Loucy (cell line): Measurements from ENCODE around the gene ICA1L.

Source experiments
- H2AFZ ChIP-seq: fragments of 200-600 bp; sonication (generic); 2 replicates; pipeline ENCODE4 v1.6.0; 2016; ENCODE audit warnings: antibody characterized with exemption, mild to moderate bottlenecking, low read length, moderate library complexity
- H3F3A ChIP-seq: fragments of 200-600 bp; 2 replicates; pipeline ENCODE4 v1.6.0; 2016; ENCODE audit warnings: antibody characterized with exemption, low read depth, mild to moderate bottlenecking
- H3K27me3 ChIP-seq: fragments of 200-600 bp; sonication (generic); 2 replicates; pipeline ENCODE4 v1.6.1; 2014; ENCODE audit warnings: low read length, mild to moderate bottlenecking; ENCODE audit not compliant: insufficient read depth, poor library complexity, severe bottlenecking
- H3K36me3 ChIP-seq: fragments of 200-600 bp; sonication (generic); 2 replicates; pipeline ENCODE4 v1.6.1; 2016; ENCODE audit warnings: low read length; ENCODE audit not compliant: insufficient read depth
- H3K4me1 ChIP-seq: fragments of 200-600 bp; sonication (generic); 2 replicates; pipeline ENCODE4 v1.5.1; 2014; ENCODE audit warnings: low read length, mild to moderate bottlenecking; ENCODE audit not compliant: insufficient read depth, poor library complexity, severe bottlenecking
- H3K4me2 ChIP-seq: fragments of 200-600 bp; sonication (generic); 2 replicates; pipeline ENCODE4 v1.6.0; 2014; ENCODE audit warnings: antibody characterized with exemption, low read length, low read depth, mild to moderate bottlenecking; ENCODE audit not compliant: poor library complexity, severe bottlenecking
- H3K4me3 ChIP-seq: fragments of 200-600 bp; sonication (generic); 2 replicates; pipeline ENCODE4 v1.5.1; 2014; ENCODE audit warnings: low read length, mild to moderate bottlenecking, mixed read lengths; ENCODE audit not compliant: poor library complexity, severe bottlenecking
- H3K79me2 ChIP-seq: fragments of 200-600 bp; sonication (generic); 2 replicates; pipeline ENCODE4 v1.6.1; 2014; ENCODE audit warnings: low read length; ENCODE audit not compliant: insufficient read depth
- H3K9ac ChIP-seq: fragments of 200-600 bp; sonication (generic); 2 replicates; pipeline ENCODE4 v1.6.0; 2014; ENCODE audit warnings: mild to moderate bottlenecking, low read depth, low read length, moderate library complexity; ENCODE audit not compliant: poor library complexity, severe bottlenecking
- H3K9me2 ChIP-seq: fragments of 200-600 bp; sonication (generic); replicated peaks from 2 replicates; pipeline ENCODE4 v1.6.1; 2016; ENCODE audit warnings: low read depth, low read length, mixed read lengths
- H3K9me3 ChIP-seq: fragments of 200-600 bp; sonication (generic); 2 replicates; pipeline ENCODE4 v1.6.1; 2014; ENCODE audit warnings: mild to moderate bottlenecking, antibody characterized with exemption, low read length, low read depth; ENCODE audit not compliant: insufficient read depth
- H4K20me1 ChIP-seq: fragments of 200-600 bp; sonication (generic); 2 replicates; pipeline ENCODE4 v1.6.0; 2014; ENCODE audit warnings: antibody characterized with exemption, low read length, mild to moderate bottlenecking; ENCODE audit not compliant: insufficient read depth, poor library complexity, severe bottlenecking
- CTCF ChIP-seq: fragments of 200-600 bp; sonication (generic); conservative IDR thresholded peaks from 2 replicates; pipeline ENCODE4 v1.5.1; 2014; ENCODE audit warnings: mild to moderate bottlenecking, antibody characterized with exemption, low read length
- EZH2phosphoT487 ChIP-seq: fragments of 200-600 bp; IDR thresholded peaks from 2 replicates; pipeline ENCODE4 v1.6.1; 2018; ENCODE audit warnings: antibody characterized with exemption, mild to moderate bottlenecking, moderate library complexity, borderline replicate concordance

Gene ICA1L

GRCh38 chr2:202883987-202884675 lies 12.6 kb upstream of the ICA1L start:
- H3K4me2 ChIP-seq = no peak overlapping the region
- no peak overlapping the region for H2AFZ ChIP-seq
- no peaks in the 10 kb centered on the region for H3K9me2 ChIP-seq
- H3K79me2 ChIP-seq = no peaks in the 10 kb centered on the region
- no peaks in the 10 kb centered on the region for H3K27me3 ChIP-seq
- H3K4me1 ChIP-seq = peaks cover 9% of the 10 kb centered on the region
- H3K9me3 ChIP-seq = no peaks in the 10 kb centered on the region
- no peaks in the 10 kb centered on the region for H3F3A ChIP-seq
- no peak overlapping the region for H3K4me3 ChIP-seq
- no peaks in the 10 kb centered on the region for H4K20me1 ChIP-seq
- no peak overlapping the region for H3K9ac ChIP-seq
- TF ChIP-seq CTCF (peak; percentile 41), EZH2phosphoT487 (no peak)
- peaks cover 46% of the 10 kb centered on the region; the same call in 1 of the 2 replicates for H3K36me3 ChIP-seq

- Histone ChIP-seq H3K79me2 (no peaks in the 10 kb centered on the region), H3K4me1 (peaks cover 9% of the 10 kb centered on the region), H3F3A (no peaks in the 10 kb centered on the region), H3K9me2 (no peaks in the 10 kb centered on the region), H3K27me3 (no peaks in the 10 kb centered on the region), H4K20me1 (no peaks in the 10 kb centered on the region), H3K9ac (no peak overlapping the region), H3K36me3 (peaks cover 32% of the 10 kb centered on the region; the same call in 1 of the 2 replicates), H3K9me3 (no peaks in the 10 kb centered on the region), H3K4me3 (no peak overlapping the region), H3K4me2 (no peak overlapping the region), H2AFZ (no peak overlapping the region)
- no peak for TF ChIP-seq EZH2phosphoT487
- no peak for TF ChIP-seq CTCF
These were observed 10.0 kb upstream of the ICA1L start for GRCh38 chr2:202881570-202881969.

GRCh38 chr2:202877699-202878098 lies 6.1 kb upstream of the ICA1L start:
- Histone ChIP-seq H3K36me3 (peaks cover 14% of the 10 kb centered on the region; the same call in 1 of the 2 replicates), H3K27me3 (no peaks in the 10 kb centered on the region), H3K4me1 (no peaks in the 10 kb centered on the region), H3K4me2 (no peak overlapping the region), H3F3A (peaks cover 5% of the 10 kb centered on the region; the same call in 1 of the 2 replicates), H3K9ac (no peak overlapping the region), H3K4me3 (no peak overlapping the region), H3K9me3 (no peaks in the 10 kb centered on the region), H4K20me1 (no peaks in the 10 kb centered on the region), H3K79me2 (no peaks in the 10 kb centered on the region), H3K9me2 (no peaks in the 10 kb centered on the region), H2AFZ (no peak overlapping the region)
- TF ChIP-seq EZH2phosphoT487 (no peak), CTCF (no peak)
